IMR-90 (cell line): ENCODE measurements around the gene EEF1G.

Source experiments
- BHLHE40 ChIP-seq: fragments of 150-350 bp; IDR thresholded peaks from 2 replicates; pipeline ENCODE4 v1.6.1; 2016; ENCODE audit warnings: mild to moderate bottlenecking, low read depth, low read length
- CEBPB ChIP-seq: IDR thresholded peaks from 2 replicates; pipeline ENCODE4 v1.6.1; 2012; ENCODE audit warnings: low read depth, low read length, improper control_type of control experiment
- CHD1 ChIP-seq: IDR thresholded peaks from 2 replicates; pipeline ENCODE4 v1.6.1; 2012; ENCODE audit warnings: low read depth, low read length, improper control_type of control experiment
- CTCF ChIP-seq: conservative IDR thresholded peaks from 2 replicates; pipeline ENCODE4 v1.5.1; 2012; ENCODE audit warnings: mild to moderate bottlenecking, low read depth, low read length, improper control_type of control experiment
- ELK1 ChIP-seq: fragments of 150-350 bp; IDR thresholded peaks from 2 replicates; pipeline ENCODE4 v1.6.1; 2016; ENCODE audit warnings: low read depth, mild to moderate bottlenecking, low read length, moderate library complexity, borderline replicate concordance
- FOS ChIP-seq: fragments of 150-350 bp; IDR thresholded peaks from 2 replicates; pipeline ENCODE4 v1.6.1; 2016; ENCODE audit warnings: low read depth, low read length
- MAZ ChIP-seq: IDR thresholded peaks from 2 replicates; pipeline ENCODE4 v1.6.1; 2012; ENCODE audit warnings: low read depth, mild to moderate bottlenecking, low read length, improper control_type of control experiment, moderate library complexity, borderline replicate concordance
- MXI1 ChIP-seq: IDR thresholded peaks from 2 replicates; pipeline ENCODE4 v1.6.1; 2012; ENCODE audit warnings: low read depth, mild to moderate bottlenecking, low read length, moderate library complexity, borderline replicate concordance
- POLR2A ChIP-seq: IDR thresholded peaks from 2 replicates; pipeline ENCODE4 v1.6.1; 2012; ENCODE audit warnings: mild to moderate bottlenecking, low read depth, low read length
- RAD21 ChIP-seq: IDR thresholded peaks from 2 replicates; pipeline ENCODE4 v1.6.1; 2012; ENCODE audit warnings: low read length, improper control_type of control experiment
- RCOR1 ChIP-seq: IDR thresholded peaks from 2 replicates; pipeline ENCODE4 v1.6.1; 2012; ENCODE audit warnings: mild to moderate bottlenecking, low read length, improper control_type of control experiment; ENCODE audit not compliant: insufficient replicate concordance
- USF2 ChIP-seq: fragments of 150-350 bp; IDR thresholded peaks from 2 replicates; pipeline ENCODE4 v1.6.1; 2017; ENCODE audit warnings: mild to moderate bottlenecking, antibody characterized with exemption, low read length, low read depth

GRCh38 chr11:62588966-62589637 lies 15.4 kb upstream of the EEF1G start:
- no peak for TF ChIP-seq BHLHE40
- TF ChIP-seq POLR2A, result no peak
- TF ChIP-seq ELK1, result no peak
- peak; percentile 45 for TF ChIP-seq CTCF
- no peak for TF ChIP-seq MXI1
- TF ChIP-seq FOS, result no peak
- no peak for TF ChIP-seq USF2
- TF ChIP-seq CEBPB, result no peak
- TF ChIP-seq RAD21, result no peak
- no peak for TF ChIP-seq RCOR1
- TF ChIP-seq MAZ, result no peak
- TF ChIP-seq CHD1, result no peak
